DND-41 (cell line): ENCODE results near the gene USP24.
"Not testable (repeated sequence)": the region's sequence is repeated elsewhere in the genome, so short reads cannot be mapped to it uniquely, and the experiment has no call there.

Experiments used
- CTCF ChIP-seq: IDR thresholded peaks from 2 replicates; pipeline ENCODE4 v1.5.1; 2012; ENCODE audit warnings: borderline replicate concordance, low read length, moderate library complexity, mild to moderate bottlenecking; ENCODE audit not compliant: poor library complexity, severe bottlenecking; ENCODE audit errors: extremely low read depth
- EZH2 ChIP-seq: IDR thresholded peaks from 3 replicates; pipeline ENCODE4 v1.6.1; 2012; ENCODE audit warnings: borderline replicate concordance, low read depth, mild to moderate bottlenecking, moderate library complexity, low read length, inconsistent platforms; ENCODE audit not compliant: severe bottlenecking

- TF ChIP-seq CTCF, EZH2: not testable (repeated sequence)
These were observed 15.4 kb downstream of the USP24 start for GRCh38 chr1:55199735-55200134.
